ENCODE results near the gene KLHL1.

DNA sequence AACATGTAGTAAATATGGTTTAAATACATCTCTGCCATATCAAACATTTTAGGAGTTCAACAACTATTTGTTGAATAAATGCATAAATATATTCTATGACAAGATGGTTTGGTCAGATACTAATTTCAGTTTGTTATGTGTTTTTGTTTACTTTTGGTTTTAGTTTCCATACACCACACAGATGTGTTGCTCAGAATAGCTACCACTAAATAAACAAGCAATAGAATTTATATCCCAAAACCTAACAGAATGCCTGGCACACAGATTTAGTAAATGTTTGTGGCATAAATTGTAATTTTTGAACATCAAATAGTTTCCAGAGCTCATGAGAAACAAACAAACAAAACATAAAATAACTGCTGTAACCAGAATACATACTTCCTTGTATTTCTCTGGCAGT lies 127.5 kb downstream of the KLHL1 start:
- TF ChIP-seq POLR2A (IDR thresholded peaks at IDR 0.05) = no peak
- TF ChIP-seq, protein P1, sequence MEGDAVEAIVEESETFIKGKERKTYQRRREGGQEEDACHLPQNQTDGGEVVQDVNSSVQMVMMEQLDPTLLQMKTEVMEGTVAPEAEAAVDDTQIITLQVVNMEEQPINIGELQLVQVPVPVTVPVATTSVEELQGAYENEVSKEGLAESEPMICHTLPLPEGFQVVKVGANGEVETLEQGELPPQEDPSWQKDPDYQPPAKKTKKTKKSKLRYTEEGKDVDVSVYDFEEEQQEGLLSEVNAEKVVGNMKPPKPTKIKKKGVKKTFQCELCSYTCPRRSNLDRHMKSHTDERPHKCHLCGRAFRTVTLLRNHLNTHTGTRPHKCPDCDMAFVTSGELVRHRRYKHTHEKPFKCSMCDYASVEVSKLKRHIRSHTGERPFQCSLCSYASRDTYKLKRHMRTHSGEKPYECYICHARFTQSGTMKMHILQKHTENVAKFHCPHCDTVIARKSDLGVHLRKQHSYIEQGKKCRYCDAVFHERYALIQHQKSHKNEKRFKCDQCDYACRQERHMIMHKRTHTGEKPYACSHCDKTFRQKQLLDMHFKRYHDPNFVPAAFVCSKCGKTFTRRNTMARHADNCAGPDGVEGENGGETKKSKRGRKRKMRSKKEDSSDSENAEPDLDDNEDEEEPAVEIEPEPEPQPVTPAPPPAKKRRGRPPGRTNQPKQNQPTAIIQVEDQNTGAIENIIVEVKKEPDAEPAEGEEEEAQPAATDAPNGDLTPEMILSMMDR (IDR thresholded peaks at IDR 0.05) = no peak
